Ammon's horn (tissue), 1 donor: ENCODE data around the gene BMPR1B.
"Not testable (repeated sequence)": the region's sequence is repeated elsewhere in the genome, so short reads cannot be mapped to it uniquely, and the experiment has no call there.

ENCODE experiments used
- DNase-seq: peaks from one replicate; pipeline ENCODE4 v3.0.0-alpha.2; 2016; ENCODE audit warnings: low spot score

Gene BMPR1B

DNA sequence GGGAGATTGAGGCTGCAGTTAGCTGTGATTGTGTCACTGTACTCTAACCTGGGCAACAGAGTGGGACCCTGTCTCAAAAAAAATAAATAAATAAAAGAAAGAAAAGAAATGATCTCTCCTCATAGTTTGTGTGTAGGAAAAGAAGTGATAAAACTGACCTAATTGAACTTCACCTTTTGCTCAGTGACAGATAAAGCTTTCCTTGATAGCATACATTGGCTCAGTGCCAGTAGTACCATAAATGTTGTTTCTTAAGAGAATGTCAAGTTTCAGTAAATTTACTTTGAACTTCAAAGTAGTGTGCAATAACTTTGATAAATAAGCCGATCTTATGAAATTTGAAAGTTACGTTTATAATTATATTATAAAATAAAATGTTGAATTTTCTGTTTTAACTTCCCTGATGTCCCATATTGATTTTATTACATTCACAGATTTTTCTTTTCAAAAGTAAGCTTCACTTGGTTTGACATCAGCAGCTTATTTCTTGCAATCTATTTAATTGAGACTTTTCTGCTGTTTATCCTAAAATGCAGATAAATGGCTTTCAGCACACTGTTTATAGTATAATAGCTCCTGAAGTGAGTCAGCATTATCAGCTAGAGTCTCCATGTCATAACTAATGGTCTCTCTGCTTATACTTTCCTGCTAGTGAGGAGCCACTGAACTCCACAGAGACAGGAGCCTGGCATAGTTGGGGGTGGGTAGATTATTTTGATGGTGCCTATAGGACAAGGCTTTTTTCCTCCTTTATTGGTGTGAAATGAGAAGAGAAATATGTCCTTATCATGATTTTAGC, 330.1 kb downstream of the BMPR1B start:
- no peak for DNase-seq

DNA sequence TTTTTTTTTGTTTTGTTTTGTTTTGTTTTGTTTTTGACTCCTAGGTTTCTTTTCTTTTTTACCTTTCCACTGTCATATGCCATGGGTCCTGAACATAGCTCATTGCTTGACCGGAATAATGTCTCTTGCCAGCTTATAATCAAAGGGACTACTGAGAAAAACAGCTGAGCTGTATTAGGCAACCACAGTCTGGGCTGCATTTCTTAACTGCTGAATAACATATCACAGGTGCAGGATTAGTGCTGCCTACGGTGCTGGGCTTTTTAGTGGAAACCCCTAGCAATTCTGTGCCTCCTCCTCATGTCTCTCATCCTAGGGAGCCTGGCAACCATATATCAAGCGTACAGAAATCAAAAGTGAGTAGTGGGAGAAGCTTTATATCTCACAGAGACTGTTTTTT, 333.5 kb downstream of the BMPR1B start:
- DNase-seq, result no peak

DNA sequence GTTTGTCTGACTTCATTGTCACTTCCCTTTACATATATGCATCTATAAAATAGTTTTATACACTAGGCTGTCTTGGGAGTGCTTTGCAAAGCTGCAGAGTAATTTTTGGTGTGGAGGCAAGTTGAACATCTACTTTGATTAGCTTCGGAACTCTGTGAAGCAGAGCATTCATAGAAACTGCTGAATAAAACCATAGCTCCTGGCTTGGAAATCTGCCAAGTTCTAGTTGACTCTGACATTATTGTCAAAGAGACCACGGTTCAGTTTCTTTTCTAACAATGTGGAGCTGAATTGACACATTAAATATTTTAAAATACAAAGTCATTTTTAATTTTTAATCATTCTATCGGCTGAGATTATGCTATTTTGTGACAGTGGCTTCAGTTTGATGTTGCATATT, 335.0 kb downstream of the BMPR1B start:
- DNase-seq, result no peak

DNA sequence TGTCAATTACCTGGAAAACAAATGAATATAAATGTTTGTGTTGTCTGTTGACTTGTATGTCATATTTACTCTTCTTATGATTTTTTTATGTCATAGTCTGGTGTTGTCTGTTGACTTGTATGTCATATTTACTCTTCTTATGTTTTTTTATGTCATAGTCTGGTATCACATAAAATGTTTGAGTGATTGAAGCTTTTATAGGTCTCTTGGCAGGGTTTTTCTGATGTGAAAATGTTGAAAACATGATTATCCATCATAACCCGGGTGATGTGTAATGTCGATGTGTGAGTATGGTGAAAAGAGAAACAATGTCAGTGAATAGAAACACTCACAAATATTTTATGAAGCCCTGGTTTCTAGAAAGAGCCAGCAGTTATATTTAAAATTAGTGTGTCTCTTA, 335.7 kb downstream of the BMPR1B start:
- no peak for DNase-seq

DNA sequence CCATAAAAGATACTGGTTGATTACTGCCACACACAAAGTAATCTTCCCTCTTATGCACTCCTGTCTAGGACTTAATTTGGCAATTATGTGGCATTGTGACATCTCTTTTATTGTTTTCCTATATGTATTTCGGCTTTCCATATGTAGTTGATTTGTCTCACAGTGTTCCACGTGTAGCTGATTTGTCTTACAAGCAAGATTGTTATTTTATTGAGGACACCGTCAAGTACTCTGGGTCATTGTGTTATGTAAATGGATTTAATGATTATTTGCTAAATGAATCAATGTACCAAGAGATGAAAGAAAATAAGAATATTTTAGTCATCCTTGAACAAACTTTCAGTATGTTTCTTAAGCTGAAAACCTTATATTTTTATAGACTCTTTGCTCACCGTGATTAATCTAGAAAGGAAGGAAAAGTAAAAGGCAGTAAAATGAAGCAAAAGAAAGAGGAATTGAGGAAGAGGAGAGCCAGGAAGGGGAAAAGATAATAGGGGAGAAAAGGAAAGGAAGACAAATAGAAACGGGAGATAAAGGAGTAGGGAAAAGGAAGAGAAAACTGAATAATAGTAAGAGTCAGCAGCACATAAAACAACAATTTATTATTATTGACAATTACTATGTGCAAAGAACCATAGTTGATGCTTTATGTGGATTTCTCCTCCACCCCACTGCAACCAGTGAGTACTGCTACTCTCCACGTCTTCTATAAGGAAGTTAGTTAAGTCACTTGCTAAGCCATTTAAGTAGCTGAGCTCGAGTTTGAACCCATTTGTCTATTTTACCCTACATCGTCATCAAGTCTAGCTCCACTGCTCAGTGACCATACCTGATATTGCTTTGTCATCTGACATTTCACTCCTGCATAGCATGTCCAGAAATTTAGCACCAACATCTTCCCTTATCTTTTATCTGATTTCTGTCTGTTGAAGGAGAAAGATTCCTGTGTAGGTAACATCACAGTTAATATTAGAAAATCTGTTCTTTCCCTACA, 336.5 kb downstream of the BMPR1B start:
- DNase-seq, result no peak

DNA sequence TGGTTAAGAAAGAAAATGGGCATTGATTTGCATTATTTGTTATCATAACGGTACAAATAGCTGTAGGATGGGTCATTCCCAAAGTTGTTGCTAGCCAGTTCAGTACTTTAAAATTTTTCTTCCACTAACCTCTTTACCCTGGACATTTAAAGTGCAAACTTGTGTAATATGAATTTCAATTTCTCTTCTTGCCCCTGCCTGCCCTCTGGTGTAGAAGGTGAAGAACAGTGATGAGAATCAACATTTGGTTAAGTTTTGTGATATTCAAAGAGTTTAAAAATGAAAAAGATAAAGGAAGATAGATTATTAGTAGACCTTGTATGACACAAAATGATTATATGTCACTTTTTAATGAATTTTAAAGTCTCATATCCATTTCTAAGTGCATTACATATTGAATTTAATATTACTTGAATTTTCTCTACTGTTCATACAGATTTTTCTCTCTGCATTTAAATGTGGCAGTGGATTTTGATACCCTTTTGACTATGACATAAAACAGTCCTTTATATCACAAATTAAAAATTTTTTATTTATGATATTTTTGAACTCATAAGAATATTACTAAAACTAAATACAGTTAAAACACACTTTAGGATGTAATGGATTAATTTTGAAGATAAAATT, 337.7 kb downstream of the BMPR1B start:
- DNase-seq, result peak; percentile 29

DNA sequence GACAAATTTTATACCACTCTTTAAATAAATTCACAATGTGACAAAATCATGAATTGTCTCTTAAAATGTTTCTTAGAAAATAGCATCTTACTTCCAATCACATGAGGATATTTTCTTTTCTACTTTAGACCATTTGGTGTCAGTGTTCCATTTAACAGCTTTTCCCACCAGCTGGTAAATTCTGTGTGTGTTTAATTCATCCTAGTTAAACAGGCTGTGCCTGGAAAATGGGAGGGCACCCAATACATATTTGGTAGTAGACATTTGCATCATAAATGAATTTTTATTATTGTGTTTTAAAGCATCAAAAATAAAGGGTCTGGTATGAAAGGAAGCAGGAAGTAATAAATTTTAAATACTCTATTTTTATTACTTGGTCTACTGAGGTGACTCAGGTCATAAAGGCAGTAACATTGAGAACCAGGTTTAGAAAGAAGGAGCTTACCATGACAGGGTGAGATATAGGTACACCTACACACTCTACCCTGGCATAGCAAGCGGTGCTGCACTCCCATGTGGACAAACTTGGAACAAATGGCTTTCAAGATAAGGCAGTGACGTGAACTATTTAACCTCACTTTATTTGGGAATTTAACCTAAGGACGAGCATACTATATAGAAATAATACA, 344.5 kb downstream of the BMPR1B start:
- DNase-seq, result no peak

DNA sequence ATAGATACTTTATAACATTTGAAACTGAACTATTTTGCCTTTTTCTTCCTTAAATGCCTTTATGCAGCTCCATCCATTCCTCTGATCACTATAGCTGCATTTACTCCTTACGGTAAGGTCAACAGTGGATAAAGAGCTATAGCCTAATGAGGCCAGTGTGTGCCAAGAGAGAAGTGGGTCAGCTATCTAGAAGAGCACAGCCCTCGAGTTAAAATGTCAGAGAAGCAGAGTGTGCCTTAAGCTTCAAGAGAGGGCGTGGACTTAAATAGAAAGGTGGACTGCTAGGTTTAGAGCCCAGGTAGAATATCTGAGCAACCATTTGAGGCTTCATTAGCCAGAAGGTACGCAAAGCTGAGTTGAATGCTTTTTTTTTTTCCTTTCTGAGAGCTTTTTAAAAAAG, 347.4 kb downstream of the BMPR1B start:
- DNase-seq, result no peak

DNA sequence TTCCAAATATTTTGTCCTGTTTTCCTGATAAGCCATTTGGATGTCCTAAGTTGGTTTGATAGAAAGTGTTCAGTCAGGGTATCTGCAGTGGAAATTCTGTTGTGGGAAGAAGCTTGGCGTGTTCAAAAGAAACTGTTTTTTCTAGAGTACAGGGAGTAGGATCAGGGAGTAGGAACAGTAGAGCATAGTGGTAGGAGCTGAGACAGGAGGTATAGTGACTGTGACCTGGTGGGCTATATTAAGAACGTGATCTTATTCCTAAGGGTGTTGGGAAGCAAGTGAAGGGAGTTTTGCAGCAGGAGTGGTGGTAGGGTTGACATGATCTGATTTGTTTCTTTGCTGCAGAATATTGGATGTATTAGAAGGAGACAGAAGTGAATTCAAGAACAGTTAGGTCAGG, 348.2 kb downstream of the BMPR1B start:
- DNase-seq, result no peak

DNA sequence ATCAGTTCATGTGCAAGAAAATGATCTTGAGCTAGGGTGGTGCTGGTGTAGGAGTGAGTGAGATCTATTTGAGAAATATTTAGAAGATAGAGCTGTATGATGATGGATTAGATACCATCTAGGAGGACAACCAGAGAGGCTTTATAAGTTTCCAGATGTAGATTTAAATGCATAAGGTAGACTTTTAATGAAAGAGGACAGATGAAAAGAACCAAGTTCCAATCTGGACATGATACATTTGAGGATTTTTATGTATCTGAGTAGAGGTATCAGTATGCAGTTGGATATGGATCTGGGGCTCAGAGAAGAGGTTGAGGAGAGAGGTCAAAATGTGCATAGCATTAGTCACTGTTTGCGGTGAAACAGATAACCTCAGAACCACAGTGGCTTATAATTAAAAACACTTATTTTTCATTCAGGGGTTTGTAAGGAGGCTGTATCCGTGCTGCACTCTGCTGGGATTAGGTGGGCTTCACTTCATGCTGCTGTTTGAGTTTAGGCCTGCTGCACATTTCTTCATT, 348.7 kb downstream of the BMPR1B start:
- DNase-seq, result no peak

DNA sequence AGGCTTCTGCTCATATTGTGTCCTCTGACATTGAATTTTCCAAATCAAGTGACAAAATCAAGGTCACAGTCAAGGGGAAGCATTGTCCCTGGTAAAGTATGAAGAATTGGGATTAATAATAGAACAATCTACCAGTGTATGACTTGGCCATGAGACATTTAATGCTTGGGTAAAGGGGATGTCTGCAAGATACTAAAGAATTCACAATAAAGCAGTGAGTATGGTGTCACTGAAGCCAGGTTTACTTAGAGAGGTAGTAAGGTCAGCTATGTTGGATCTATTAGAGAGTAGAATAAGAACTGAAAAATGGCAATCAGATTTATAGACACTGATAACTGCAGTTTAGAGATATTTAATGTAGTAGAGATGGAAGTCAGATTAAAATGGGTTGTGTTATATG, 349.2 kb downstream of the BMPR1B start:
- no peak for DNase-seq

DNA sequence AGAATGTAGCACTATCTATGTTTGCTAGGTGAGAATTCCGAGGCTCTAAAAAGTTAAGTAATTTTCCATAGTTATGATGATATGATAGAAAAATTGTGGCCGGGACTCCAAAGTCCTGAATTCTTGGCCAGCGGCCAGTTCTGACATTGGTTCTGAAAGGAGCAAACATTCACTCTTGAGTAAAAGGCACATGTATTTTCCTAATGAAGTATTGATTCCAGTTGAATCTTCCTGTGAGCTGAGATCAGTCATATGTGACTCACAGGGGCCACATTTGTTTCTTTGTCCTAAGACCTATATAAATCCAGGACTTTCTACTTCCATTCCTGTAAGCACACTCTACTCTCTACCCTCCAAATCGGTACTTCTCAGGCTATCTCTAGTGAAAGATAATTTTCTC, 349.9 kb downstream of the BMPR1B start:
- no peak for DNase-seq

DNA sequence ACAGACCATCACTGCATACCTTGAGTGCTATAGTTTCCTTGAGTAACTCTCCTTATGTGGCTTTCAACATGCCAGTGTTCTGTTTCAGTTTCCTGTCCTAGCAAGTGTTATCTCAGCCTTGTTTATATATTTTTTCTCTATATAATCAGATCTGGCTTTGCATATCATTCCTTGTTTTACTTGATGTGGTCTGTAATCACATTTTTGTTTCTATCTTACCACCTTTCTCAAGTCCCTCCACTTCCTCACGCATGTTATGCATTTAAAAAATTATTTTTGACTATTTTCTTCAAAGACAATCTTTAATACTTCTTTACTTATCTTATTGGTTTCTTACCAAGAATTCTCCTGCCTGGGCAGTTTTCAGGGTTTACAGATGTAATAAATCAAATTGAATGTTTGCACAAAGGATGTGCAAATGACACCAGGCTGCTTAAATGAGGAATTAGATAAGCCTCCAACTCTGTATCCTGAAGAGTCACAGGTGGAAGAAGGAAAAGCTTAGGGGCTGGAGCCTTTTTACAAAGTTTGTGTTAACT, 351.2 kb downstream of the BMPR1B start:
- DNase-seq, result no peak

DNA sequence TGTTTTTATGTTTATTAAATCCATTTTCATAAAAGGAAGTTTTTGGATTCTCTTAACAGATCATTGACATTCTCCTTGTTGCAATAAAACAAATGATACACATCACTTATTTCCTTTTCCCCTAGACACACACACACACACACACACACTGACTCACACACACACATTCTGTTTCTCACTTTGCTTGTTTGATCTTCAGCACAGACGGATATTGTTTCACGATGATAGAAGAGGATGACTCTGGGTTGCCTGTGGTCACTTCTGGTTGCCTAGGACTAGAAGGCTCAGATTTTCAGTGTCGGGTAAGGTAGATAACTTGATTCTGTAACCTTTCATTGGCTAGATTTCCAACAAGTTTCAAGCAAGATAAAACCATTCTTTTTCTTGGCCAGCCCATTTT, 356.8 kb downstream of the BMPR1B start:
- DNase-seq, result no peak

DNA sequence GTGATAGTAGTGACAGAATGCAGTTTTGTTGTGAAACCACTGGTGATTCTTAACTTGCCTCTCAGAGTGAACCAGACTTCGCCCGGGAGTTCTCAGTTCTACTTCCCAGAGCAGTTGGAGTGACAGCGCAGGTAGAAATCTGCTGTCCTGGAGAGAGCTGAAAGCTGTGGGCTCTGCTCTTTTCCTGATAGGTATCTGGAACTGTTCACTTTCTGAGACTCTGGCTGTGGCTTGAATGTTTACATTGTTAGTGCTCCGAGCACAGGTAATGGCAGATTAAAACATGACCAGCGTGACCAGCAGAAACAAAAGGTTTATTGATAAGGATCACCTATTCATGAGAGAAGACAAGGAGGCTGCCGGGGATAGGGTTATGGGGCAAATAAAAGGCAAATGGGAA, 360.7 kb downstream of the BMPR1B start:
- DNase-seq, result no peak

DNA sequence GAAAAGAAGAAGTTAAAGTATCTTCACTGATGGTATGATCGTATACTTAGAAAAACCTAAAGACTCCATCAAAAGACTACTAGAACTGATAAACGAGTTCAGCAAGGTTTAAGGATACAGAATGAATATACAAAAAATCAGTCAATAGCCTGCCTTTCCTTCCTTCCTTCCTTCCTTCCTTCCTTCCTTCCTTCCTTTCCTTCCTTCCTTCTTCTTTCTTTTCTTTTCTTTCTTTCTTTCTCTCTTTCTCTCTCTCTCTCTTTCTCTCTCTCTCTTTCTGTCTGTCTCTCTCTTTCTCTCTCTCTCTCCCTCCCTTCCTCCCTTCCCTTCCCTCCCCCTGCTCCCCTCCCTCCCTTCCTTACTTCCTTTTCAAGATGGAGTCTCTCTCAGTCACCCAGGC, 362.7 kb downstream of the BMPR1B start:
- no peak for DNase-seq

DNA sequence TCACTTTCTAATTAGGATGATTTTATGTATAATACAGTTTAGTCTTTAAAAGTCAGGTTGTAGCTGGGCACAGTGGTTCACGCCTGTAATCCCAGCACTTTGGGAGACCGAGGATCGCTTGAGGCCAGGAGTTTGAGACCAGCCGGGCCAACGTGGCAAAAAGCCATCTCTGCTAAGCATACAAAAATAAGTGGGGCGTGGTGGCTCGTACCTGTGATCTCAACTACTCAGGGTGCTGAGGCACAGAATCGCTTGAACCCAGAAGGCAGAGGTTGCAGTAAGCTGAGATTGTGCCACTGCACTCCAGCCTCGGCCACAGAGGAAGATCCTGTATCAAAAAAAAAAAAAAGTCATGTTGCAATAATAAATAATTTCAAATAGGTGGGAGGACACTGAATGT, 364.2 kb downstream of the BMPR1B start:
- DNase-seq, result no peak

DNA sequence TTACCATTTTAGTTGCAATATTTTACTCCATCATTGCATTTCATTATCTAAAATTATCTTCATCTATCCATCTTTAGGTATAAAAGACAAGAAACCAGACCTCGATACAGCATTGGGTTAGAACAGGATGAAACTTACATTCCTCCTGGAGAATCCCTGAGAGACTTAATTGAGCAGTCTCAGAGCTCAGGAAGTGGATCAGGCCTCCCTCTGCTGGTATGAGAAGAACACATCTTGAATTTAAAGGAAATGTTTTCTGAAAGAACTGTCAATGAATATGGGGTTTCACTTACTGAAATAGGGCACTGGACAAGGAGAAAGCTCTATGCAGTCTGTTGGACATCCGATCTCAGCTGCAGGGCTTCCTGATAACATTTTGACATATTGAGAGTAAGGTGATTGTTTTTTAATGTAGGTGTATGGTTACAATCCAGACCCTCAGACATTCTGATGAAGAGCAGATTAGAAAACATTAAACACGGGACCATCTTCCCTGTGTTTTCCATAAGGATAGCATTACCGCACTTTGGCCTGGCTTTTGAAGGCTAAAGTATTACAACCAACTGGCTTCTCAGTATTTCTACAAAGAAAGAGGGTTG, 367.2 kb downstream of the BMPR1B start:
- peak; percentile 72 for DNase-seq

DNA sequence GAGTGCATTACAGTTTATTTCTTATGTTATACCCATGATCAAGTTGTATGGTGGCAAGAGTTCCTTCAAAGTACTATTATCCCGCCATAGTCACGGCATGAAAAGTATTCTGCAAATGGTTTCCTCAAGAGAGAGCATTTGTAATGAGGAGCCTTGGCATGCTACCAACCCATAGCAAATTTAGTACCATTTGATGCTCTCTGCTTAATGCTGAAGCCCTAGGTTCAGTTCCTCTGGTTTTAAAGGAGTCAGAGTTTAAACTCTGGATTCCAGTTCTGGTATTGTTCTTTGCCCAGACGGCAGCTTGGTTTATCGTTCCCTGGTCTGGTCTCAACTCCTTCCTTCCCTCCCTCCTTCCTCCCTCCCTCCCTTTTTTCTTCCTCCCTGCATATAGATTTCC, 371.3 kb downstream of the BMPR1B start:
- DNase-seq, result no peak

DNA sequence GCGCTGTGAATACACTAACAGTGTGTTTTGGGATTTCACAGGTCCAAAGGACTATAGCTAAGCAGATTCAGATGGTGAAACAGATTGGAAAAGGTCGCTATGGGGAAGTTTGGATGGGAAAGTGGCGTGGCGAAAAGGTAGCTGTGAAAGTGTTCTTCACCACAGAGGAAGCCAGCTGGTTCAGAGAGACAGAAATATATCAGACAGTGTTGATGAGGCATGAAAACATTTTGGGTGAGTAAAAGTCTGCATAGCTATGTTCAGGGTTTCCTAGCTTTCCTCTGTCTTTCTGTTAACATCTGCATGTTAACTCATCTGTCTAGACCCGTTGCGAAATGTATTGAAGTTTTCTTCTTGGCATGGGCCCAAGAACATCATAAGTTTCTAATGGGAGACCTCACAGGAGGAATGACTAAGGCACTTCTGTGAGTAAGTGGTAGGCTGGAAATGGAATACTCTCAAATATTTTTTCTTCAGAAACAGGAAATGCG, 372.1 kb downstream of the BMPR1B start:
- DNase-seq, result peak; percentile 23

DNA sequence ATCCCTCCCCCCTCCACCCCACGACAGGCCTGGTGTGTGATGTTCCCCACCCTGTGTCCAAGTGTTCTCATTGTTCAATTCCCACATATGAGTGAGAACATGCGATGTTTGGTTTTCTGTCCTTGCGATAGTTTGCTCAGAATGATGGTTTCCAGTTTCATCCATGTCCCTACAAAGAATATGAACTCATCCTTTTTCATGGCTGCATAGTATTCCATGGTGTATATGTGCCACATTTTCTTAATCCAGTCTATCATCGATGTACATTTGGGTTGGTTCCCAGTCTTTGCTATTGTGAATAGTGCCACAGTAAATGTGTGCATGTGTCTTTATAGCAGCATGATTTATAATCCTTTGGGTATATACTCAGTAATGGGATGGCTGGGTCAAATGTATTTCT, 376.3 kb downstream of the BMPR1B start:
- DNase-seq, result not testable (repeated sequence)
